ENCODE measurements around the gene TTLL13.
"Not testable (repeated sequence)": the region's sequence is repeated elsewhere in the genome, so short reads cannot be mapped to it uniquely, and the experiment has no call there.

DNA sequence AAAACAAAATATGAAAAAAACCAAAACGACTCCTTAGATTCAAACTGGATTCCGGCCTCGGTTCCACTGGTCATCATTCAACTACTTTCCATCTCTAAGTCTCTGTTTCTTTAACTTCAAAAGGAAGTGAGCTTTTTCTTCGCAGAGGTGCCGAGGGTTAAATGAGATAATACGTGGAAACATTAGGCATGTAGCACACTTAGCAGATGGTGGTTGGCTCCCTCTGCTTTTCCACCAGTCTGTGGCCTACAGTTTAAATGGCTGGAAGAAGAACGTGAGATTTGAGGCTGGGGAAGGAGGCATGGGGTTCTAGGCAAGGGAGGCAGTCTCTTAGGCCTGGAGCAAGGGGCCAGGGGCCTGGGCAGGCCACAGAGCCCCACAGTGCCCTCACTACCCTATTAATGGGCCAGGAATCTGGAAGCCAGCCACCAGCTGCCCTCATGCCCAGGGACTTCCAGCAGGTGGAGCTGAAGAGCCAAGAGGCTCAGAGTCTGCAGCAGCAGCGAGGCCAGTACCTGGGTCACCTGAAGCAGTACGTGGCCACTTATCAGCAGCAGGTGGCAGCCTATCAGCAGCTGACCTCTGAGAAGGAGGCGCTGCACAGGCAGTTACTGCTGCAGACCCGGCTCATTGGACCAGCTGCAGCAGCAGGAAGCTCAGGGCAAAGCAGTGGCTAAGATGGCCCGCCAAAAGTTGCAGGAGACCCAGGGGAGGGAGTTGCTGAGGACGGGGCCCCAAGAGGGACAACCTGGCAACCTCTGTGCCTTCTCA, 43.9 kb downstream of the TTLL13 start:
- TF ChIP-seq, protein P1, sequence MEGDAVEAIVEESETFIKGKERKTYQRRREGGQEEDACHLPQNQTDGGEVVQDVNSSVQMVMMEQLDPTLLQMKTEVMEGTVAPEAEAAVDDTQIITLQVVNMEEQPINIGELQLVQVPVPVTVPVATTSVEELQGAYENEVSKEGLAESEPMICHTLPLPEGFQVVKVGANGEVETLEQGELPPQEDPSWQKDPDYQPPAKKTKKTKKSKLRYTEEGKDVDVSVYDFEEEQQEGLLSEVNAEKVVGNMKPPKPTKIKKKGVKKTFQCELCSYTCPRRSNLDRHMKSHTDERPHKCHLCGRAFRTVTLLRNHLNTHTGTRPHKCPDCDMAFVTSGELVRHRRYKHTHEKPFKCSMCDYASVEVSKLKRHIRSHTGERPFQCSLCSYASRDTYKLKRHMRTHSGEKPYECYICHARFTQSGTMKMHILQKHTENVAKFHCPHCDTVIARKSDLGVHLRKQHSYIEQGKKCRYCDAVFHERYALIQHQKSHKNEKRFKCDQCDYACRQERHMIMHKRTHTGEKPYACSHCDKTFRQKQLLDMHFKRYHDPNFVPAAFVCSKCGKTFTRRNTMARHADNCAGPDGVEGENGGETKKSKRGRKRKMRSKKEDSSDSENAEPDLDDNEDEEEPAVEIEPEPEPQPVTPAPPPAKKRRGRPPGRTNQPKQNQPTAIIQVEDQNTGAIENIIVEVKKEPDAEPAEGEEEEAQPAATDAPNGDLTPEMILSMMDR (IDR thresholded peaks at IDR 0.05): peak; percentile 97
- TF ChIP-seq POLR2AphosphoS5 (IDR thresholded peaks at IDR 0.05; ENCODE audit: low read depth, low read length): not testable (repeated sequence)
